HG02981 (cell line): ENCODE data around the gene CD300LD.

Experiments
- ATAC-seq: cut with Tn5 transposase; IDR thresholded peaks from one replicate; pipeline ENCODE4 v1.9.1; 2021; ENCODE audit warnings: mild to moderate bottlenecking, moderate library complexity; ENCODE audit not compliant: unreplicated experiment

Gene CD300LD

DNA sequence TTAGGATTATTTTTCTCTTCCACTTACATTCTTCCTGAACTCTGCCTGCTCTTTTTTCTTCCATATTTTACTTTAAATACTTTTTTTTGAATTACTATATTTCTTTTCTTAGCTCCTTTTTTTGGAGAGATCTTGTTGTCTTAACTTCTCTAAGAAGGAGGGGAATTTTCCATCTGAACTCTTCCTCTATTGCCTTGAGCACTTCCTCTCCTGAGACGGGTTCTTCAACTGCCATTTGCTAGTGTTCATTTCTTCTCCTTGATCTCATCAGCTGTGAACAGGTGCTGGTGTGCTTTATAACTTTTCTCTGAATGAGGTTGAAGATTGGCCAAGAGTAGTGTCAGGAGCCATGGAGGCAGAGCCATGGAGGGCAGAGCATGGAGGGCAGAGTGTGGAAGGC is 15.1 kb upstream of the CD300LD start:
- ATAC-seq = no peak

- ATAC-seq = no peak
Observed at GRCh38 chr17:74606050-74606449, 14.0 kb upstream of the CD300LD start.

DNA sequence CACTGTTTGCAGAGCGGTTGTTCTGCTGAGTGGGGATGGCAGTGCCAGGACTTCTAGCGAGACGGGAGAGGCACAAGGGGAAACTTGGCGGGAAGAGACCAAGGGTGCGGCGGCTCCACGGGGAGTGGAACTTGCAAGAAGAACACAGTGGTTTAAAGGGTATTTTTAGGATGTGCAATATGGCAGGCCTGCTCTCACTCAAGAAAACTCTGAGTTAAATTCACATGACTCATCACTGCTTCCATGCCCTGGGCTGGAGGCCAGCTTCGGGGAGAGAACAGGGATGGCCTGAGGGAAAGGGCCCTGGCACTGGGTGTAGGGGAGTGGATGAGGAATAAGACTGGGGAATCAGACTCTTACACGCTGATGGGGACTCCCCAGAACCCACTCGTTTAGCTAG is 13.3 kb upstream of the CD300LD start:
- ATAC-seq = no peak

GRCh38 chr17:74604761-74605160 is 12.7 kb upstream of the CD300LD start:
- no peak for ATAC-seq

GRCh38 chr17:74604200-74604599 is 12.1 kb upstream of the CD300LD start:
- ATAC-seq = no peak

- no peak for ATAC-seq
Observed at GRCh38 chr17:74603746-74604145, 11.7 kb upstream of the CD300LD start.

DNA sequence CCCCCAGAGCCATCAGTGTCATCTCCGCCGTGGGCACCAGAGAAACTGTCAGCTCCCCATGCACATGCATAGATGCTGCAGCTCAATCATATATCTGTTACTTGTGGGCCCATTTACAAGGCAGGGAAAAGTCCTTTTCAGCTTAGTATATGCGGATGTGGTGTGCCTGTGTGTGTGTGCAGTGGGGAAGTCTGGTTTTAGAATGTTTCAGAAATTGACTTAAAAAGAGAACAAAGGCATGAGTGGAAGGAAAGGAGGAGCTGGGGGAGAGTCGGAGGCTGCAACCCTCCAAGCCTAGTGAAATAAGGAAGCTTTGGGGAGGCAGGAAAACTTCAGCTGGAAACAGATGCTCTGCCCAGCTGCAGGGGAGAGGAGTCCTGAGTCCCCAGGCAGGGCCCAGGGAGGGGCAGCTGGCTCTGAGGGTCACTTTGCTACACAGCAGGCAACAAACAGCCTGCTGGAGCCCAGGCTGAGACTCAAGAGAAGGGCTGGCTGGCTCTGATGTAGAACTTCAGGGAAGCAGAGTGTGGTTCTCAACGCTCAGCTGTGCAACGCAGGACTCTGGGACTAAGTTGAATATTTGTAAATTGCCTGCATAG is 11.1 kb upstream of the CD300LD start:
- no peak for ATAC-seq

DNA sequence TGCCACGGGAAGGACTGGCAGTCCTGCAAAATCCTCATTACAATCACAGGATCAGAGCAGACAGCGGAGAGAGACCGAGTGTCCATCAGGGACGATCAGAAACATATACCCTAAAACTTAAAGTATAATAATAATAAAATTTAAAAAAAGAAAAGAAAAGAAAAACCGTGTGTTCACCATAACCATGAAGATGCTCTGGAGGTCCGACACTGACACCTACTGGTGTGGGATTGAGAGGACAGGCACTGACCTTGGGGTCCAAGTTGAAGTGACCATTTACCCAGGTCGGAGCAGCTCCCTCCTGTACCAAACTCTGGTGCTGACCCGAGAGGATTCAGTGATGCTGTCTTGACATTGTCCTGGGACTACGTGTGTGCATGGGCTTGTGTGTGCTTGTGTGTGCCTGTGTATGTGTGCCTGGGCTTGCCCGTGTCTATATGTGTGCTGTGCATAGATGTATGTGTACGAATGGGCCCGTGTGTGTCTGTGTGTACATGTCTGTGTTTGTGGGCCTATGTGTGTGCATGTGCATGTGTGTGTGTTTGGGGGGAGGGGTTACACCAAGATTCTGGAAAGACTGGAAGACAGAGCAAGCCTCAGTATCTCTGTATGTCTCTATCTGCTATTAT is 10.0 kb upstream of the CD300LD start:
- no peak for ATAC-seq

DNA sequence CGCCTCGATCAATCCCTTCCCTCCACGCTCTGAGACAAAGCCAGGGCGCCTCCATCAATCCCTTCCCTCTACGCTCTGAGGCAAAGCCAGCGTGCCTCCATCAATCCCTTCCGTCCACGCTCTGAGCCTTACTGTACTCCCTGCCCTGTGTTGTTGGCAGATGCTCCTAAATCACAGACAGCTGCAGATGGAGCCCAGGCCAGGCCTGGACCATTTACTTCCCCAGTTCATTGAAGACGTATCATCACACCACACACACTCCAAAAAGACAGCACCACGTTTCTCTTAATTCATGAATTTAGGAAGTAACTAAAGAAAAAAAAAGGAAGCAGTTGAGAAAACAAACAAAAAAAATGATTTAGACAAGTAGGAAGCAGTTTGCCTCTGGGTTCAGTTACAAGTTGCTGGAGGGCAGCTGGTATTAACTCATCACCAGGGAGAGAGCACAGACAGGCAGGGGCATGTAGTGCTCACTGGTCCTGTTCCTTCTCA is 7.4 kb upstream of the CD300LD start:
- no peak for ATAC-seq

DNA sequence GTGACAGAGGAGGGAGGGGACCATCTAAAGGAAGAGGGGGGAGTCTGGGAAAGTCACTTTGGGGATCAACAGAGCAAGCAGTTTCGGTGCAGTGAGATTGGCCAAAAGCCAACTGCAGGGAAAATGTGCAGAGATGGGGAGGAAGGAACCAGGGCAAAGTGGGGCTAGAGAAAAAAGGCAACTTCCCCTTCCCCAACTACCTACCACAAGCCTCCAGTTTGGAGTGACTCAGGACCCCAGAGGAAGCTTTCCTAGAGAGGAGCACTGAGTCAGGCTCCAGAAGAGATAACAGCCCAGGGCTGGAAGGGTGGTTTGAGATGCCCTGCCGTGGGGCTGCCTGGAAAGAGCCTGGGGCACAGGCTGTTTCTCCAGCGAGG is 6.9 kb upstream of the CD300LD start:
- no peak for ATAC-seq

DNA sequence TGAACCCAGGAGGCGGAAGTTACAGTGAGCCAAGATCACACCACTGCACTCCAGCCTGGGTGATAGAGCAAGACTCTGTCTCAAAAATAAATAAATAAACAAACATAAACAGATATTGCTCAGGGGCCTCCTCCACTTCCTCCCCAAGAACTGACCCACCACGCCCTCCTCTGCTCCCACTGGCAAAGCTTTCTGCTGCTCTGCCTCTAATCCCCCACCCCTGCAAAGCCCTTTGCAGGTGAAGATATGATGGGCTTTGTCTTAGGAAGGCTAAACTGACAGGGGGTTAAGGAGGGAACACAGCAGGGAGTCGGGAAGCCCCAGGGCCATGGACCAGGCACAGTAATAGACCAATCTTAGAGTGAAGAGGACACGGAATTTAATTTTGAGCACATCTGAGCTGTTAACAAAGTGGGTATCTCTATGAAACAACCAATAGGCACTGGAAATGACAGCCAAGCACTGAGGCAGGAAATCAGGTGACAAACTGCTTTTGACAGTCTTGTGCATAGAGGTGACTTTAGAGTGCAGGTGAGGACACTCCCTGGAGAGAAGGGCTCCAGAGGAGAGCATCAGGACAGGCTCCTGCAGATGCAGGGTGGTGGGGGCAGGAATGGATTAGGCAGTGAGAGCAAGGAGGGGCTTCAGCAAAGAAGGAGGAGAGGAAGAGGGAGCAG is 6.4 kb upstream of the CD300LD start:
- no peak for ATAC-seq

- ATAC-seq = no peak
Observed at GRCh38 chr17:74597069-74597790, 5.1 kb upstream of the CD300LD start.

DNA sequence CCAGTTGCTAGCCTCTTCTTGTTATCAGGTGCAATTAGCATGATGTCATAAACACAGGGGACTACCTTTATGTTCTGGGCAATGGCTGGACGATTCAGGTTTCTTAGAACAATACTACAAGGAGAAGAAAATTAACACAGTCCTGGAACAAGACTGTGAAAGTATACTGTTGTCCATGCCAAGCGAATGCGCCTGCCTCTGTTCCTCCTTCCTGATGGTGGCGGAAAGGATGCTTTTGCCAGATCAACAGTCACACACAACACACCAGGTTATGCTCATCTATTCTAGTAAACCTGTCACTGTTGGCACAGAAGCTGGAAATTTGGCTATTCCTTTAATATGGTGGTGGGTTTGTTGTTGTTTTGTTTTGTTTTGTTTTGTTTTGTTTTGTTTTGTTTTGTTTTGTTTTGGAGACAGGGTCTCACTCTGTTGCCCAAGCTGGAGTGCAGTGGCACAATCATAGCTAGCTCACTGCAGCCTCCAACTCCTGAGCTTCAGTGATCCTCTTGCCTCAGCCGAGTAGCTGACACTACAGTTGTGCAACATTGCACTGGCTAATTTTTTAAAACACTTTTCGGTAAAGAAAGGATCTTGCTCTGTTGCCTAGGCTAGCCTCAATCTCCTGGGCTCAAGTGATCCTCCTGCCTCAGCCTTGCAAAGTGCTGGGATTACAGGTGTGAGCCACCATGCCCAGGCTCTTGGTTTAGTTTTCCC is 3.1 kb upstream of the CD300LD start:
- no peak for ATAC-seq

- no peak for ATAC-seq
Observed at GRCh38 chr17:74591503-74591902, 580 bp downstream of the CD300LD start.

GRCh38 chr17:74585711-74586110 is 6.4 kb downstream of the CD300LD start:
- no peak for ATAC-seq

- no peak for ATAC-seq
Observed at GRCh38 chr17:74584292-74585060, 7.6 kb downstream of the CD300LD start.

DNA sequence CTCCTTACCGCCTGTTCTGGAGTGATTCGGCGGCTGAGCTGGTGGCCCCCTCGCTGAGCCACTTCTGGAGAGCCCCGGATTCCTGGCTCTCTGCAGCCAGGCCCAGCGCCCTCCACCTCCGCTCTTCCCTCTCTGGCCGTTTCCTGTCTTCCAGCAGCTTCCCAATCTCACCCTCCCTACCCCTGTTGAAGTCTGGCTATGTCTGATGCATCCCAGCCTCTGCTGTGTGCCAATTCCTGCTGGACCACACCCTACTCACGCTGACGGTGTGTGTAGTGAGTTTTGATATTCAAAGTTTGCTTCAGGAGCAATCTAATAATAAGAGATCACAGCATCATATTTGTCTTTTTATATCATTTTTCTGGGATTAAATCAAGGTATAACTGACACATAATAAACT is 9.4 kb downstream of the CD300LD start:
- no peak for ATAC-seq

GRCh38 chr17:74579900-74580299 is 12.2 kb downstream of the CD300LD start:
- no peak for ATAC-seq

GRCh38 chr17:74578979-74579378 is 13.1 kb downstream of the CD300LD start:
- no peak for ATAC-seq

- no peak for ATAC-seq
Observed at GRCh38 chr17:74574489-74575142, 17.5 kb downstream of the CD300LD start.
